NCI-H748 treated with DMSO at 0.1 percent for 48 hours (cell line): ENCODE results near the gene KRT37.
"Not testable (repeated sequence)": the region's sequence is repeated elsewhere in the genome, so short reads cannot be mapped to it uniquely, and the experiment has no call there.

Experiments used
- DNase-seq: peaks from one replicate; lab custom pipeline; 2025; lab: John Stamatoyannopoulos, UW

The KRT37 gene

DNA sequence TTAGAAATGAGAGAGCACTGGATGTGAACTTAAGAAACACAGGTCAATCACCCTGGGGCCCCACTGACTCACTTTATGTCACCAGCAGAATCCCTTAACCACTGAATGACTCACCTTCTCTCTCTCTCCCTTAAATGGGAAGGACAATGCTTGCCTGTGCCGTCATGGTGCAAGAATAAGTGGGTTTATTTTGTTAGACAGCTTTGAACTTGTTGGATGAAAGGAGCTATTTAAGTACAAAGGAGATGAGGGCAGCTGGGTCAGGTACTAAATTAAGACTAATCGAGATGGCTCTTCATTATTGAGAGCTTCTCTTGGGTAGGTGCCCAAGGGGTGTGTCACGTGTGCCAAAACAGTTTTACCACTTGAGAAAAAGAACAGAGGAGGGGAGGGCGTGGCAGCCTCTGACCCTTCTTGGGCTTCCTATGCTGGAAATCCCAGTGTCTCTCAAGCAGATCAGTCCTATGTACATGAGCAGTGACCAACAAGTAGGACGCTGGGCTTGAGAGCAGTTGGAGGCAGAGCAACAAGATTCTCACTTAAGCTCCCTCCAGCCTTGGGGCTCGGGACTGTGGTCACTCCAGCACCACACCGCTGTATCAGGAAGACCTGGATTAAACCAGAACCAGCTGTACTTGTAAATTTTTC, 20.2 kb downstream of the KRT37 start:
- peak; percentile 71 for DNase-seq

GRCh38 chr17:41403404-41404023, 20.9 kb downstream of the KRT37 start:
- no peak for DNase-seq

DNA sequence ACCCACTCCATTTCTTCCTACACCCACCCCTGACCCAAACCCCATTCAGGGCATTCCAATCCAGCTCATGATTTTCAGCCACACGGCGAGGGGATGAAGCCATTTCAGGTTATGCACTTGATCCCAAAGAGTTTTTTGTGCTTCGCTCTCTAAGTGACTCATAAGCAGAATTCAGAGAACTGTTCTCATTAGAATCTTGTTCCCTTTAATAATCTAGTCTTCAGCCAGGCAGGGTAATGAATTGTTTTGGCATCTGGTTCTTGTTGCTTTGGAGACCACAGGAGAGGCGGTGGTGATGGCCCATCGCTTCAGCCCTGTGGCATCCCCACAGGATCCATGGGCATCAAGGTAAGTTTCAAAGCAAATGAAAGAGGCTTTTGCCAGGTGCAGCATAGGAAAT, 22.2 kb downstream of the KRT37 start:
- DNase-seq, result no peak

- no peak for DNase-seq
Observed at GRCh38 chr17:41396996-41397660, 27.3 kb downstream of the KRT37 start, which contains the start of gene KRT31. KRT31 (minus strand) TSS chr17:41397608; CDS start chr17:41397539, 69 bp downstream.

GRCh38 chr17:41396340-41396739, 28.0 kb downstream of the KRT37 start:
- no peak for DNase-seq

DNA sequence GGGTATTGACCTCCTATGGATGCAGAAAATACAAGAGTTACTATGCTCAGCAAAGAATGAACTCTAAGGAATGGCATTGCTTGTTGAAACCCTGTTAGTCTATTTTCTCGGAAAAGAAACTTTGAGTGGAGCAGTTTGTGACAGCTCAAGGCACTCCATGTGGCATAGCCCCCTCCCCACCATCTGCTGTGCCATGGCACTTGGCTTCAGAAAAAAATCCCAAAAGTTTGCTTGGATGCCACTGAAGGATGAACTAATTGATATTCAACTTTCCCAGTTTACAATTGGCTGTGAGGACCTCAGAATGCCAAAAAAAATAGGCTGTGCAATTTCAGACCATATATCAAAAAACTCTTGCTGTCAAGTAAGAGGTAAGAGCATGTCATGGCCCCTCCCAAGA, 28.8 kb downstream of the KRT37 start:
- DNase-seq, result no peak

DNA sequence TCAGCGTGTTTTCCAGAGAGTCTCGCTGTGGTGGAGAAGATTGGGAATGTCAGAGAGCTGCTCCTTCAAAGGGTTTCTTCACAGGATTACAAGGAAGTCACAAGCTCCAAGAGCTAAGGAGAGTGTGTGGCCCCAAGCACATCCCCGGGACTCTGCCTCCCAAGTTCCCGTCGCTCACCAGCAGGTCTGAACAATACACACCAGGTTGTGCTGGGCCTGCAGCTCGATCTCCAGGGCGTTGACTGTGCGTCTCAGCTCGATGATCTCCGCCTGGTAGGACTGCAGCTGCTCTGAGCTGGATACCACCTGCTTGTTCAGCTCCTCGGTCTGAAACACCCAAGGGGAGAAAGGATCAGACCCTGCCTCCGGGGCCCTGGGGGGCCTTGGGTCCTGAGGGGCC, 29.3 kb downstream of the KRT37 start:
- DNase-seq, result not testable (repeated sequence)

- DNase-seq, result no peak
Observed at GRCh38 chr17:41394254-41394996, 30.0 kb downstream of the KRT37 start.

- no peak for DNase-seq
Observed at GRCh38 chr17:41393826-41394225, 30.6 kb downstream of the KRT37 start.

DNA sequence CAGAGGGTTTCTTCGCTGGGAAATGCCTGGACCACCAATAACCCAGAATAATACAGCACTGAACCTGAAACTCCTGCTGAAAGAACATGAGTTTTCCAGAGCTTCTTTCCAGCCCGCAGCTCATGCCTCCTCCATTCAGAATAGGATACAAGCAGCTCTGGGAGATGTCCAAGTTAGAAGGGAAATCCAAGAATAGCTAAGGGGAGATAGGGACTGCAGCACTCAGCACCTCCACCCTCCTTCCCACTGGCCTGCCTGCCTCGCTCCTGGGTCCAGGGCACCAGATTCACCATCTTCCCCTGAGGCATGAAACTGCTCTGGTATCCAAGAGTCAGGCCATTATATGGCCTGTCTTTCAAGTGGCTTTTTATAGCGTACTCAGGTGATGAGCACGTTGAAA, 31.1 kb downstream of the KRT37 start:
- no peak for DNase-seq

GRCh38 chr17:41392278-41392677, 32.1 kb downstream of the KRT37 start:
- no peak for DNase-seq

- DNase-seq, result no peak
Observed at GRCh38 chr17:41391535-41391934, 32.9 kb downstream of the KRT37 start.

DNA sequence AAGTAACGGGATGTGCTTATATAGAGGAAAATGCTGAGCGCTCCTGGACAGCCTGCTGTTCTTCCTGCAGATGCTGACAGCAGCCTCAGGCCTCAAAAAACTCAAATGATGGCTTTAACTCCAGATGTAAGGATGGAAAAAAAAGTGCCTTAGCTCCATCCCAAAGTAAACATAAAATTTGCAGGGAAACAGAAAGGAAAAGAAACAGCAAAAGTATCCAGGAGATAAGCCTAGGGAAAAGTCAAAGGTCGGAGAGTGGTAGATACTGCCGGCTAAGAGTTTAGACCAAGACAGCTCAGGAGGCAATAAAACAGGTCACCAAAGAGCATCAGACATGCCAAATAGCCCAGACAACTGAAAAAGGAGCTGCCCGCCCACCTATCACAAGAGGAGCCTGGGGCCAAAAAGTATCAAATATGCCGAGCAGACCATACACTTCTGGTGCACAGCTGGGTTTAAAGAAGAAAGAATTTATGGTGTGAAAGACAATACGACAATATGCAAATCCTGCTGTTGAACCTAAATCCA, 33.9 kb downstream of the KRT37 start:
- no peak for DNase-seq

- DNase-seq, result no peak
Observed at GRCh38 chr17:41387670-41388069, 36.7 kb downstream of the KRT37 start.

- no peak for DNase-seq
Observed at GRCh38 chr17:41386227-41386626, 38.2 kb downstream of the KRT37 start.

- DNase-seq, result no peak
Observed at GRCh38 chr17:41383690-41384089, 40.7 kb downstream of the KRT37 start.

DNA sequence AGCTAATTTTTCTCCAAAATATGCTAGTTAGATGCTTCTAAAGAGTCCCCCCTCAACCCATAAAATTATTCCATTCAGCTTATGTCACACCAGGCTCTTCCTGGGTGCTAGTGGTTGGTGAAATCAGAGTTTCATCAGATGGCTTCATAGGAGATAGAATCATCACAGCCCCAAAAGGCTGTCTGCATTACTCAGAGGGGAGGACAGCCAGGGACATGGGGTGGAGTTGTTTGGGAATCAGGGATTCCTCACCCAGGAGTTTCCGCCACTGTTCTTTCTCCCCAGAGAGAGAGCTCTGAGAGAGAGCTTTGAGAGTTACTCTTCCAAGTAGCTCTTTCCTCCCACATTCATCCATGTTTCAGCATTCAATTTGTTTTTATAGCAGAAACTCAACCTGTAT, 42.0 kb downstream of the KRT37 start:
- DNase-seq, result no peak

GRCh38 chr17:41381943-41382342, 42.4 kb downstream of the KRT37 start, which contains the start of gene KRT34:
KRT34 (minus strand) TSS chr17:41382306; CDS start chr17:41382246, 60 bp downstream.
- not testable (repeated sequence) for DNase-seq

DNA sequence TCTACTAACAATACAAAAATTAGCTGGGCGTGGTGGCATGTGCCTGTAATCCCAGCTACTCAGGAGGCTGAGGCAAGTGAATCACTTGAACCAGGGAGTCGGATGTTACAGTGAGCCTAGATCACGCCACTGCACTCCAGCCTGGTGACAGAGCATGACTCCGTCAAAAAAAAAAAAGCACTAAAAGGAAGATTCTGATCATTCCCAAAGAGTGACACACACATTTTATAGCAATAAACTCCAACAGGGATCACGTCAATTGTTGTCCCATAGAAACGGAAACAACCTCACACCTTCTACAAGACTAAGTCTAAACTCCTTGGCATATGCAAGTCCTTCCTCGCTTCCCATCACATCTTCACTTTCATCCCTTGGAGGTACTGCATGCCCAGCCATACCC, 44.3 kb downstream of the KRT37 start:
- DNase-seq, result not testable (repeated sequence)

DNA sequence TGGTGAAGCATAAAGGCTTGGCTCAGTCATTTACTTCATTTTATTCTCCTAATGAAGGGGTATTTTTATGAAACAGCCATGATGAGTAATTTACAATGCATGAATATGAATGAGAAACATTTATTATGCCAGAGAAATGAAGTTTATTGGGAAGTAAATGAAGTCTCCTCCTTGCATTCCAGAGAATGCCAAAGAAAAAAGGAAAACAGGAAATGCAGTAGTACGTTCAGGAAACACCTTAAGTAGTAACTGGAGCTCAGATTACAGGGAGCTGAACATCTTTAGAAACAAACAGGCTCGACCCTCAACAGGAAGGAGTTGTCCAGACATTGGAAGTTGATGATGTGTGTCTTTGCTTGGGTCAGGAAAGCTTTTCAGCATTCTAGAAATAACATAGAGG, 46.8 kb downstream of the KRT37 start:
- DNase-seq, result no peak
